Activated T-cell treated with anti-CD3 and anti-CD28 coated beads, Interleukin-2, amount 50 U/mL, for 24 hours (primary cell): ENCODE measurements around the gene MDK.

Source experiments
- DNase-seq: peaks from one replicate; pipeline ENCODE4 v3.0.0-alpha.2; 2020
- H3K27ac Mint-ChIP-seq: 2 replicates; pipeline ENCODE4 v1.8.0; 2020; ENCODE audit warnings: mild to moderate bottlenecking, mixed read lengths
- H3K27me3 Mint-ChIP-seq: 2 replicates; pipeline ENCODE4 v1.8.0; 2020; ENCODE audit warnings: mixed read lengths
- H3K36me3 Mint-ChIP-seq: 2 replicates; pipeline ENCODE4 v1.8.0; 2020; ENCODE audit warnings: low read depth, mixed read lengths
- H3K4me1 Mint-ChIP-seq: 2 replicates; pipeline ENCODE4 v1.8.0; 2020; ENCODE audit warnings: low read depth, mixed read lengths
- H3K4me3 Mint-ChIP-seq: 2 replicates; pipeline ENCODE4 v1.8.0; 2020; ENCODE audit warnings: mild to moderate bottlenecking, moderate library complexity, mixed read lengths
- H3K9me3 Mint-ChIP-seq: 2 replicates; pipeline ENCODE4 v1.8.0; 2020; ENCODE audit warnings: mixed read lengths

MDK gene

GRCh38 chr11:46342239-46342638 lies 39.2 kb upstream of the MDK start:
- H3K4me1 Mint-ChIP-seq: peaks cover 81% of the 10 kb centered on the region
- no peak for DNase-seq
- no peaks in the 10 kb centered on the region for H3K27me3 Mint-ChIP-seq
- no peaks in the 10 kb centered on the region for H3K9me3 Mint-ChIP-seq
- H3K36me3 Mint-ChIP-seq: no peaks in the 10 kb centered on the region
- H3K4me3 Mint-ChIP-seq: no peak overlapping the region
- H3K27ac Mint-ChIP-seq: peak overlapping the region; percentile 41

DNA sequence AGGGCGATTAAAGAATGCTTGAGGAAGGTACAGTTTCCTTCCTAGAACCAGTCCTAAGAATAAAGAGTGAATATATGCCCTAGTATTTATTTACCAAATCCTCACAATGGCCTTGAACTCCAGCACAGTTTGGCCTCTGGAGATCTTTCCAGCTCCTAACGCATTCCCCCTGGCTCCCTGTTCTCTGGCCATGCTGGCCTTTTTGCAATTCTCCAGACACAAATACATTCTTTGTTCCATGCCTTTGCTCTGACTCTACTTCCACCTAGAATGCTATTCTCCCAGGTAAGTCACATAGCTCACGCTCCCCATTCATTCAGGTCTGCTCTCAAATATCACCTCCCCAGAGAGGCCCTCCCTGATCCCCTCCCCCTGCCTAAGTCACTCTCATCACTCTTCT lies 37.9 kb upstream of the MDK start:
- H3K4me3 Mint-ChIP-seq: no peak overlapping the region
- H3K27ac Mint-ChIP-seq: no peak overlapping the region
- no peak for DNase-seq
- no peaks in the 10 kb centered on the region for H3K9me3 Mint-ChIP-seq
- no peaks in the 10 kb centered on the region for H3K27me3 Mint-ChIP-seq
- H3K4me1 Mint-ChIP-seq: peaks cover 72% of the 10 kb centered on the region
- peaks cover 7% of the 10 kb centered on the region for H3K36me3 Mint-ChIP-seq

- H3K4me3 Mint-ChIP-seq: peak overlapping the region; percentile 69
- peak overlapping the region; percentile 78 for H3K27ac Mint-ChIP-seq
- H3K27me3 Mint-ChIP-seq: no peaks in the 10 kb centered on the region
- H3K9me3 Mint-ChIP-seq: no peaks in the 10 kb centered on the region
- DNase-seq: peak; percentile 47
- H3K36me3 Mint-ChIP-seq: peaks cover 22% of the 10 kb centered on the region
- H3K4me1 Mint-ChIP-seq: peaks cover 73% of the 10 kb centered on the region
Observed at GRCh38 chr11:46345131-46345597, 36.3 kb upstream of the MDK start.

GRCh38 chr11:46345881-46346484 lies 35.5 kb upstream of the MDK start:
- H3K4me1 Mint-ChIP-seq: peaks cover 80% of the 10 kb centered on the region
- peak overlapping the region; percentile 85 for H3K27ac Mint-ChIP-seq
- peak; percentile 58 for DNase-seq
- peak overlapping the region; percentile 69 for H3K4me3 Mint-ChIP-seq
- H3K27me3 Mint-ChIP-seq: no peaks in the 10 kb centered on the region
- H3K36me3 Mint-ChIP-seq: peaks cover 29% of the 10 kb centered on the region
- no peaks in the 10 kb centered on the region for H3K9me3 Mint-ChIP-seq

- no peaks in the 10 kb centered on the region for H3K27me3 Mint-ChIP-seq
- DNase-seq: peak; percentile 96
- H3K4me3 Mint-ChIP-seq: peak within 1 kb of the TSS; percentile 84
- H3K27ac Mint-ChIP-seq: peak within 1 kb of the TSS; percentile 92
- H3K36me3 Mint-ChIP-seq: peaks cover 40% of the 10 kb centered on the region
- H3K9me3 Mint-ChIP-seq: no peaks in the 10 kb centered on the region
- peaks cover 80% of the 10 kb centered on the region for H3K4me1 Mint-ChIP-seq
Observed at GRCh38 chr11:46346886-46347636, 34.4 kb upstream of the MDK start, which contains the start of gene DGKZ. Gene DGKZ (plus strand): TSS chr11:46347463. CDS start chr11:46347660, 197 bp downstream.

DNA sequence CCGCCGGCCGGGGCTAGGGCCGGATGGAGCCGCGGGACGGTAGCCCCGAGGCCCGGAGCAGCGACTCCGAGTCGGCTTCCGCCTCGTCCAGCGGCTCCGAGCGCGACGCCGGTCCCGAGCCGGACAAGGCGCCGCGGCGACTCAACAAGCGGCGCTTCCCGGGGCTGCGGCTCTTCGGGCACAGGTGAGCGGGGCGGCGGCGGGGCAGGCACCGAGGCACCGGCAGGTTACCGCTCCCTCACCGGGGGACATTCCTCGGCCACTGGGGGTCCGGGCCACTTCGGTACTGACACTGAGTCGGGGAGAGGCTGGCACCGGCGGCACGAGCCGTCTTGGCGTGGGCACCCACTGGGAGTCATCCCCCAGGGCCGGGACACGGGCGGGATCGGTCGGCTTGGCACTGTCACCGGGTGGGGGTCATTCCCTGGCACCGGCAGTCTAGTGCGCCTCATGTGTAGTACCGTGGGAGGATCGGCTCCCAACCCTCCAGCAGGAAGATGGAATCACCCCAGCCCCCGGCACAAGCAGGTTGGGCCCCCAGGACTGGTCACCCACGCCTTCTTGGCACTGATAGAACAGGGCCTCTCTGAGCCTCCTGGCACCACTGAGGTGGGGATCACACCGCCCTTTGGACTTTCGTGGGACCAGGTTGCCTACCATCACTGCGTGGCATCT lies 33.7 kb upstream of the MDK start:
- H3K36me3 Mint-ChIP-seq: peaks cover 44% of the 10 kb centered on the region
- peak overlapping the region; percentile 84 for H3K4me3 Mint-ChIP-seq
- DNase-seq: no peak
- no peaks in the 10 kb centered on the region for H3K27me3 Mint-ChIP-seq
- peaks cover 79% of the 10 kb centered on the region for H3K4me1 Mint-ChIP-seq
- H3K27ac Mint-ChIP-seq: peak overlapping the region; percentile 92
- H3K9me3 Mint-ChIP-seq: no peaks in the 10 kb centered on the region

DNA sequence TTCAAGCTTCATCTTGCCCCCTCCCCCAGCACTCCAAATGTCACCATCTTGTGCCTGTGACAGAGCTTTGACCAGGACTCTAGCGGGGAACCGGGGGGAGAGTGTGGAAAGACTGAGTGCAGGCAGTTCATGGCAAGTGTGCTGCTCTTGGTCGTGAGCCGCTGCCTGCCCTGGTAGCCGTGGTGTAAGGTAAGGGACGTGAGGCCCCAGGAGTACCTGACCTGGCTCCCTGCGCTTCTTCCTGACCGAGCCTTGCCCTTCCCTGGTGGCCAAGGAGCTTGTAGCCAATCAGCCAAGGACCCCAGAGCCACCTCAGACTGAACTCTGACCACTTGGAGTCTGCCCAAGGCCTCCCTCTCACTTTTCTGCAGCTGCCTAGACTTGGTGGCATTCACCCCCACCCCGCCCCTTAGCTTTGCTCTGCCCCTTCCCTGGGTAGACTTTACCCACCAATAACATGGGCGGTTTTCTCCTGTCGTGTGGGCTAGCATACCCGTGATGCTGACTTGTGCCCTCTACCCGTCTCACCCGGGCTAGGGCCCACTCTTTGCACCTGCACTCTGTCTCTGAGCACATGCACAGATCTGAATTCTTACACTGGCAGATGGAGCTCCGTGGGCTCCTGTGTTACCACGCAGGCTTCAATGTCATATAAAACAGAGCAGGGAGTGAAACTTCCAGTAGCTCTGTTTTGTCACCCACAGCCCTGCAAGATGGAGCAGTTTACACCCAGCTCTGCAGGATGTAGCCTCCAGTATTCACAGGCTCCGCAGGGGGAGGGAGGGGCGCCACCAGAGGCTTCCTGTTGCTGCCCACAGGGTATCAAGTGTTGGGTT lies 32.7 kb upstream of the MDK start:
- H3K27ac Mint-ChIP-seq: peak overlapping the region; percentile 92
- H3K4me3 Mint-ChIP-seq: peak overlapping the region; percentile 84
- no peaks in the 10 kb centered on the region for H3K27me3 Mint-ChIP-seq
- H3K9me3 Mint-ChIP-seq: no peaks in the 10 kb centered on the region
- H3K36me3 Mint-ChIP-seq: peaks cover 52% of the 10 kb centered on the region
- H3K4me1 Mint-ChIP-seq: peaks cover 81% of the 10 kb centered on the region
- peak; percentile 75 for DNase-seq

DNA sequence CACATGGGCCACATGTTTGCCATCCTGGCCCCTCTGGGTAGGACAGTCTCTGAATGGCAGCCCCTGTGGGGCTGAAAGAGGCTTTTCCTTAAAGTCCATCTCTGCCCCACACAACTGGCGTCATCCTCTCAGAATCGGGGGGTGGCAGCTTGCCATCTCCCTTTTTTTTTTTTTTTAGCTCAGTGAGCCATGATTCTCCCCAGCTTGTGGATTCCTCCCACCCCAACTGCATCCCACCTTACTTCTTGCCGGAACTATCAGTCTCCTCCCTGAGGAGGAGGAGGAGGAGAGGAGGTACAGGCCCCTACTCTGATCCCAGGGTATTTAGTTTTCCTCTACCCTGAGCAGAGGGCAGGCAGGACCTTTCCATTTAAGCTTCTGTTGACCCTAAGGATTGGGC lies 30.8 kb upstream of the MDK start:
- Mint-ChIP-seq H3K4me3 (peak overlapping the region; percentile 19), H3K27me3 (no peaks in the 10 kb centered on the region), H3K4me1 (peaks cover 79% of the 10 kb centered on the region), H3K27ac (peak overlapping the region; percentile 95), H3K36me3 (peaks cover 67% of the 10 kb centered on the region), H3K9me3 (no peaks in the 10 kb centered on the region)
- no peak for DNase-seq

- H3K36me3 Mint-ChIP-seq: peaks cover 72% of the 10 kb centered on the region
- H3K27me3 Mint-ChIP-seq: no peaks in the 10 kb centered on the region
- peak overlapping the region; percentile 95 for H3K27ac Mint-ChIP-seq
- DNase-seq: no peak
- H3K9me3 Mint-ChIP-seq: no peaks in the 10 kb centered on the region
- H3K4me3 Mint-ChIP-seq: peak overlapping the region; percentile 79
- H3K4me1 Mint-ChIP-seq: peaks cover 78% of the 10 kb centered on the region
Observed at GRCh38 chr11:46351148-46351547, 30.3 kb upstream of the MDK start.

- Mint-ChIP-seq H3K9me3 (no peaks in the 10 kb centered on the region), H3K27me3 (no peaks in the 10 kb centered on the region), H3K36me3 (peaks cover 76% of the 10 kb centered on the region), H3K4me3 (peak overlapping the region; percentile 79), H3K4me1 (peaks cover 78% of the 10 kb centered on the region), H3K27ac (peak overlapping the region; percentile 95)
- peak; percentile 33 for DNase-seq
Observed at GRCh38 chr11:46351606-46352005, 29.9 kb upstream of the MDK start.

DNA sequence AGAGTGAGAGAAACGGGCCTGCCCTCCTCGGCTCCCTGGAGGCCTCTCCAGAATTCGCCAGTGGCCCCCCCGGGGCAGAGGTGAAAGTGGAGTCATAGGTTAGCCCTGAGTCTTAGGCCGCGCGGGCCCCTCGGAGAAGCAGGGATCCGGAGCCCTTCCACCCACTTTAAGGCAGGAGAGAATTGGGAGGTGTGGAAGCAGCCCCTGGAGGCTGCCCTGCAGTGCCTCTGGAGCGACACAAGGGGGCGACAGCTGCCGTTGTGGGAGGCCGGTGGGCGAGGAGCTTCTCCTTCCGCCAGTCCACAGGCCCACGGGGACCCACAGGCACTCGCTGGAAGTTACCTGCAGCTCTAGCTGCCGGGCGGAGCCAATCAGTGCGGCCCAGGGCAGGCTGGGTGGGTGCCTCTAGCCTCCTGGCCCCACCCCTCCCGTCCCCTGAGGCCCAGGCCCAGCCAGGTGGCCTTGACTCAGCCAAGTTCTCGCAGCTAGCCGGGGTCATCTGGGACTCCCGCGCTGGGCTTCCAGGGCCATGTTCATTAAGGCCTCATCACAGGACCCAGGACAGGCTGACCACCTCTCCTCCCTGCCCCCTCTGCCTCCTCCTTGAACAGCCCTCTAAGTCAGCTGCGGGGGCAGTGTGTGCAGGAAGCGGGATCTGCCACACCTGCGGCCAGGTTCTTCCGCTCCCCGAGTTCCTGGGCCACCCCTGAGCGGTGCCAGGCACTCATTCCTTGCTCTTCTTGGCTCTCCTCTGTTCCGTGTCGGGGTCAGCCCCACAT lies 29.2 kb upstream of the MDK start:
- Mint-ChIP-seq H3K9me3 (no peaks in the 10 kb centered on the region), H3K4me3 (peak overlapping the region; percentile 79), H3K27me3 (no peaks in the 10 kb centered on the region), H3K27ac (peak overlapping the region; percentile 95), H3K4me1 (peaks cover 81% of the 10 kb centered on the region), H3K36me3 (peaks cover 80% of the 10 kb centered on the region)
- DNase-seq: peak; percentile 83

DNA sequence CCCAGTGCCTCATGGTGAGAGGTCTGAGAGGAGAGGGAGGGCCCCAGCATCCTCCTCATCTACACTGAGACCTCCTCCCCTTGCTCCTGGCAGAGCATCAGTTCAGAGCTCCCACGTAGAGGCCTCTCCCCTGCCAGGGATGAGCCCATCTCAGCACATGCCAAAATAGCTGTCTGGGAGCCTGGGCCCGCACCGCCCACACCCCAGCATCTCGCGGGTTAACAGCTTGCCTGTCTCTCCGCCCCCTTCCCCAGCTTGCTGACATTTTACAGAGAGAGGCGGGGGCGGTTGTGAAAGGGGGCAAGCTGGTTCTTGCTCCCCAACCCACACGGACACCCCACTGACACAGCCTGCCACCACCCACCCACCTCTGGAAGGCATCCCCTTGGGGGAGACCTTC lies 27.8 kb upstream of the MDK start:
- Mint-ChIP-seq H3K4me1 (peaks cover 92% of the 10 kb centered on the region), H3K27ac (peak overlapping the region; percentile 95), H3K9me3 (no peaks in the 10 kb centered on the region), H3K36me3 (peaks cover 76% of the 10 kb centered on the region), H3K4me3 (peak overlapping the region; percentile 79), H3K27me3 (no peaks in the 10 kb centered on the region)
- peak; percentile 72 for DNase-seq

DNA sequence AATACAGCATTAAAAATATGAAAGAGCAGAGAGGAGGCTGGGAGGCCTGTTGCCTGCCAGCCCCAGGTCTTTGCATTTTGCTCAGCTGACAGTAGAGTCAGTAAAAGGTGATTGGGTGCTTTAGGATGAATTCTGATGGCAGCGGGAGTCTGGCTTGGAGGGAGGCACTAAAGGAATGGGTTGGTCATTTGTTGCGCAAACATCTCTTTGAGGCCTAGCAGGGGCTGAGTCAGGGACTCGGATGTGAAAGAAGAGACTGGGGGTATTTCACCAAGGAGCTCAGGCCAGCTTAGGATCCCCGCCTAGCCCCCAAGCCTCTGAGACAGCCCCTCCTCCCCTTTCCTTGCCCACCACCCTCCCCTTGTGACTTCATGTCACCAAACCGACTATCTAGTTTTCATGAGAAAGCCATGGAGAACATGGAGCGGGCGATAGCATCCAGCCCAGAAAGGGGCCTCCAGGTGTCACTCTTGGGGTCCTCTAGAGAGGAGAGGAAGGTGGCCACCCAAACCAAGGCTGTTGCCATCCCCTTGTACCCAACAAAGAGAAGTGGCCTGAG lies 24.5 kb upstream of the MDK start:
- Mint-ChIP-seq H3K27ac (peak overlapping the region; percentile 83), H3K4me3 (no peak overlapping the region), H3K4me1 (peaks cover 82% of the 10 kb centered on the region), H3K9me3 (no peaks in the 10 kb centered on the region), H3K36me3 (peaks cover 46% of the 10 kb centered on the region), H3K27me3 (no peaks in the 10 kb centered on the region)
- no peak for DNase-seq
